Regular cardiac myocyte (primary cell): ENCODE data around the gene SANBR. TPM values are rescaled to one million over a fixed set of nuclear protein-coding genes. Genes with fewer than 3 reads are reported as not detected.

Source experiments
- total RNA-seq: library from RNA; depleted of rRNA; stranded (reverse); fragments of >200 nt; gene quantifications from 2 replicates; pipeline ENCODE4 v1.2.3, GENCODE V29; 2014

The SANBR gene
- total RNA-seq: 8.7 and 10.9 TPM in 2 replicates

GRCh38 chr2:61065714-61066709 lies at the start of gene SANBR:
SANBR (plus strand) TSS chr2:61065871; CDS start chr2:61070351, 4,480 bp downstream.

GRCh38 chr2:61017556-61018317 lies 47.9 kb upstream of the SANBR start, which contains the start of the genes PEX13 and PUS10:
PEX13 (plus strand) TSS chr2:61017720; CDS start chr2:61017760, 40 bp downstream.
PUS10 (minus strand) TSS chr2:61018255; CDS start chr2:61011890, 6,365 bp downstream.

Other genes with a start within 250 kb of the SANBR start
- gene REL, start 184.3 kb upstream of the SANBR start, total RNA-seq: 2.5 and 4.8 TPM in 2 replicates
- gene PEX13, start 48.2 kb upstream of the SANBR start, total RNA-seq: 37.0 and 43.7 TPM in 2 replicates
- gene PUS10, start 47.6 kb upstream of the SANBR start, total RNA-seq: 5.1 and 5.4 TPM in 2 replicates
- gene C2orf74, start 96.3 kb downstream of the SANBR start, total RNA-seq: 18.3 and 21.5 TPM in 2 replicates